ENCODE measurements around the gene STRAP.
"Not testable (repeated sequence)": the region's sequence is repeated elsewhere in the genome, so short reads cannot be mapped to it uniquely, and the experiment has no call there.

Gene STRAP

DNA sequence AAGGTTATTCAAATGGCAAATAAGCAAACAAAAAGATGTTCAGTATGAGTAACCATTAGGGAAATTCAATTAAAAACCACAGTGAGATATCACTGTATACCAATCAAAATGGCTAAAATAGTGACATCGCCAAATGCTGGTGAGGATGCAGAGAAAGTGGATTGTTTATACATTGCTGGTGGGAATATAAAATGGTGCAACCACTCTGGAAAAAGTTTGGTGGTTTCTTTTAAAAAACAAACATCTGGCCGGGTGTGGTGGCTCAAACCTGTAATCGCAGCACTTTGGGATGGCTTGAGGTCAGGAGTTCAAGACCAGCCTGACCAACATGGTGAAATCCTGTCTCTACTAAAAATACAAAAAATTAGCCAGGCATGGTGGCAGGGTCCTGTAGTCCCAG lies 14.0 kb upstream of the STRAP start:
- DNase-seq (ENCODE audit: insufficient read length, low spot score): no peak
- no peak for FAIRE-seq

GRCh38 chr12:15873556-15873955 lies 8.6 kb upstream of the STRAP start:
- no peak for FAIRE-seq

DNA sequence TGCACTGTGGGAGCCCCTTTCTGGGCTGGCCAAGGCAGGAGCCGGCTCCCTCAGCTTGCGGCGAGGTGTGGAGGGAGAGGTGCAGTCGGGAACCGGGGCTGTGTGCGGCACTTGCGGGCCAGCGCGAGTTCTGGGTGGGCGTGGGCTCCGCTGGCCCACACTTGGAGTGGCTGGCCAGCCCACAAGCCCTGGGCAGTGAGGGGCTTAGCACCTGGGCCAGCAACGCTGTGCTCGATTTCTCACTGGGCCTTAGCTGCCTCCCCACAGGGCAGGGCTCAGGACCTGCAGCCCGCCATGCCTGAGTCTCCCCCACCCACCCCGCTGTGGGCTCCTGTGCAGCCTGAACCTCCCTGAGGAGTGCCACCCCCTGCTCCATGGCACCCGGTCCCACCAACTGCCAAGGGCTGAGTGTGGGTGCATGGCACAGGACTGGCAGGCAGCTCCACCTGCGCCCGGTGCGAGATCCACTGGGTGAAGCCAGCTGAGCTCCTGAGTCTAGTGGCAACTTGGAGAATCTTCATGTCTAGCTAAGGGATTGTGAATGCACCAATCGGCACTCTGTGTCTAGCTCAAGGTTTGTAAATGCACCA lies 7.5 kb upstream of the STRAP start:
- DNase-seq (ENCODE audit: insufficient read length, low spot score): not testable (repeated sequence)

More at GRCh38 chr12:15873556-15873955, 8.6 kb upstream of the STRAP start:
- no peak for DNase-seq (ENCODE audit: insufficient read length, low spot score)

DNA sequence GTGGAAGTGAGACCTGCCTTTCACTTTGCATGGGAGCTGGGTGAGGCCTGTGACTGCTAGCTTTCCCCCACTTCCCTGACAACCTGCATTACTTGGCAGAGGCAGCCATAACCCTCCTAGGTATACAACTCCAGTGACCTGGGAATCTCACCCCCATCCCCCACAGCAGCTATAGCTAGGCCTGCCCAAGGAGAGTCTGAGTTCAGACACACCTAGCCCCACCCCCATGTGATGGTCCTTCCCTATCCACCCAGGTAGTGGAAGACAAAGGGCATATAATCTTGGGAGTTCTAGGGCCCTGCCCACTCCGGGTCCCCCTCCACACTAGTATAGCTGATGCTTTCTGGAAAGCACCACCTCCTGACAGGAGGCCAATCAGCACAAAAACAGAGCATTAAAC lies 6.3 kb upstream of the STRAP start:
- FAIRE-seq: no peak
- DNase-seq (ENCODE audit: insufficient read length, low spot score): no peak

More for the DNA sequence above, 7.5 kb upstream of the STRAP start:
- FAIRE-seq: not testable (repeated sequence)

GRCh38 chr12:15879413-15879812 lies 2.8 kb upstream of the STRAP start:
- FAIRE-seq: no peak
- DNase-seq (ENCODE audit: insufficient read length, low spot score): no peak

GRCh38 chr12:15880721-15881120 lies 1.5 kb upstream of the STRAP start:
- FAIRE-seq (no peak), DNase-seq (ENCODE audit: insufficient read length, low spot score) (no peak)

- no peak for DNase-seq (ENCODE audit: insufficient read length, low spot score)
- no peak for FAIRE-seq
These were observed 1.3 kb downstream of the STRAP start for GRCh38 chr12:15883536-15883935.

DNA sequence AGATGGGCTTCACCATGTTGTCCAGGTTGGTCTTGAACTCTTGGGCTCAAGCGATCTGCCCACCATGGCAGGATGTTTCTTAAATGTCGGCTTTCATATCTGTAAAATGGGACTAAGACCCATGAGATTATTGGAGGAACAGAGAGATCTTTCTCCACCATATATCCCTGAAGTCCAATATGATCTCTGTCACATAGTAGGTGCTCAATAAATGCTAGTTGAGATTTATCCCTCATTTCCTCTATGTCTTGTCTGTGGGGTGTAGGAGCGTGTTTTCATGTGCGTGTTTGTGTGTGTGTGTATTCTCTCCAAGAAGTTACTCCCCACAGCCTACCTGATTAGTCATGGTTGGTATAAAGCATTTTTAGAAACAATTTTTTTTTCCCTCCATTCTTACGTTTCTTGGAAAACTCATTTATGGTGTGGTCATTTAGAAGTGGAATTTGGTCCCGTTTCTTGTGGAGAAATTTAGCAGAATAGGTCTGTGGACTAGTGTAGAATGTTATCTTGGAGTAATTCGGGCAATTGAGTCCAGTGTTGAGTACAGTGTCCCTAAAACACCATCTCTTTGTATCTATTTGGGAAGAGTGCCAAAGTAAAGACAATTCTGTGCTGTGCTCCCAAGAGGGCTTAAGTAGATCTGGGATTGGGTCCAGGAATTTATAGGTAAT lies 4.3 kb downstream of the STRAP start:
- DNase-seq (ENCODE audit: insufficient read length, low spot score): no peak
- FAIRE-seq: no peak

DNA sequence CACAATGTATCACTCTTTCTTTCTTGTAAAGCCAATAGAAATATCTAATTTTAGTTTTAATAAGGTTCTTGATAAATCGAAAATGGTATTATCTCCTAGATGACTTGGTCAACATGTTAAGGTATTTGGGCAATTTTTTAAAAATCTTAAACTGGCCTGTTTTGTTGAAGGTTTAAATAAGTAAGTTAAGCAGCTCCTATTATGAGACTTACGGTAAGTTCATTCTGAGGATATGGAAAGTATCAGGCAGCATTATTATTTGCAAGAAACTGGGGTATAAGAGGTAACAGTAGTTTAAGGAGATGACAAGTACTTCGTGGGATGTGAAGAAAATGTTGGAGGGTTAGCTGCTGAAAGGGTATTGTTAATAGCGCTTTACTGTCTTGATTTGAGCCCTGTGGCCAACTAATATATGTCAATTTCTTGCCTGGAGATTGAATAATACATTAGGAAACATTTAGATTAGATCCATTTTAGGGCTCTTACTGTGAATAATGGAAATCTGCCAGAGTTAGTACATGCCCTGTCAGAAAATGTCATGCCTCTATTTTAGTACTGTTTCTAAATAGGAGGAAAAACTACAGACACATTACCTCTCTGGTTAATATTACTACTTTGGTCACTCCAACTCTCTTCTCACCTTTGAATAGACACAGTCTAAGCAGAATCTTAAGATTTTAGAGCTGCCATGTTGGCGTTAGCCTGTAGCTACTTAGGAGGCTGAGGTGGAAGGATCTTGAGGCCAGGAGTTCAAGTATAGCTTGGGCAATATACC lies 5.0 kb downstream of the STRAP start:
- DNase-seq (ENCODE audit: insufficient read length, low spot score) (no peak), FAIRE-seq (no peak)

- DNase-seq (ENCODE audit: insufficient read length, low spot score) (no peak), FAIRE-seq (no peak)
These were observed 10.6 kb downstream of the STRAP start for GRCh38 chr12:15892645-15893259.

DNA sequence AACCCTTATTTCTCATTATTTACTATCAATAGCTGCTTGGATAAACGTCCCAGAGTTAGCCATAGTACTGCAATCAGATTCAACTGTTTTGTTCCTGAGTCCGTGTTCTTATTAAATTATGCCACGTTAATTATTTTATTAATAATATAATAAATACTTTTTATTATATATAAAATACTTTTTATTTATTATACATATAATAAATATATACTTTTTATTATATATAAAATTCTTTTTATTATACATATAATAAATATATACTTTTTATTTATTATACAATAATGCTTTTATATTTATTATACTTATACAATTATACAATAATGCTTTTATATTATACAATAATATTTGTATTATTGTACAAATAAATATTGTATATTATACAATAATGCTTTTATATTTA lies 11.1 kb downstream of the STRAP start:
- FAIRE-seq (no peak), DNase-seq (ENCODE audit: insufficient read length, low spot score) (no peak)

DNA sequence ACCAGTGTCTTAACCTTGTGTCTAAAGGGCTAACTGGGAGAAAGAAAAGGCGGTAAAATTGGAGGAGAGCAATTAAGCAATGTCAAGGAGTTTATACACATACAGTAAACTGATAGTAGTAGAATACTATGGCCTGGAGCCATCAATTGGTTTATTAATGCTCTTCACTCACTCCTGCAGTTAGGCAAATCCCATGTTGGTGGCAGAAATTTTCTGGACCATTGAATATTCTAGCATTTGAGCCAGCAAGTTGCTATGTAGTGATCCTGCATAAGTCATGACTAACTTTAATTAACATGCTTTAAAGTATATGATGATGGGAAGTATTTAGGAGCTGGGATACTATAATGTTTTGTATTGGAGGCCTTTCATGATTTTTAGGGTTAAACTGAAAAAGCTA lies 14.7 kb downstream of the STRAP start:
- FAIRE-seq (no peak), DNase-seq (ENCODE audit: insufficient read length, low spot score) (no peak)

DNA sequence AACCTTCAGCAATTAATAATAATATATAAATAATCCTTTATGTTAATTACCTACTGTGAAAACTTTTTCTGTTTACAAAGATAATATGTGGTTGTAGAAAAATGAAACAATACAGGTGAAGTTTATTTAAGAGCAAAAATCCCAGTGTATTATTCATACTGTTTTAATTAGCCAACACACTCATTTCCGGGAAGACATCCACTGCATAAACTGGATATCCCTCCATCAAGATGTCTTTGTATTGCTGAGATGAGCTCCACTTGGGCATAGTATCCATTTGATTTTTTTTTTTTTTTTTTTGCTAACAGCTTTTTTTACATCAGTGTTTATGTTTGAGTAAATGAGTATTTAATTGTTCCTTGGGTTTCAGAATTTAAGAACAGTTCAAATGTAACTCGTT lies 15.2 kb downstream of the STRAP start:
- DNase-seq (ENCODE audit: insufficient read length, low spot score): no peak
- FAIRE-seq: no peak

DNA sequence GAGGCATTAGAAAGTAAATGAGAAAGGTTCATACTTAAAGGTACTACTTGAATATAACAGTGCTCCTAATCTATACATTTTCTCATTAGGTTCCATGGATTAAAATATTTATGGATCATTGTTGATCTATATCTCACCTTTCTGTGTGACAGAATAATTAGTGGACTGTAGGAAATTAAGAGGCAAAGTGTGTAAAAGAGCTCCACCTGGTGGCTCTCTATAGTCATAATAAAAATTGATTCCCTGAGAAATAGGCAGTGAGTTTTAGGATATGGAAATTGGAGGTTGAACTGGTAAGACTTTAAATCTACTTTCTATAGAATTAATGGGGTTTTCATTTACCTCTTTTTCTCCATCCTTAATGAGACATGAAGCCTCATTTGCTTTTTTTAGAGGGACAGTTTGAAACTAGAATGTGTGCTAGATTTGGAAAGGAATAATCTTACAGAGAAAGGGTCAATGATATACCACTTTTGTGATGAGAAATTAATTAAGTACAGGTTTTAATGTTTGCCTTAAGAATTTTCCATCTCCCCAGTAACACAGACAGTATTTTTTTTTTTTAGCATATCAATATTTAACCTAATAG lies 17.2 kb downstream of the STRAP start:
- no peak for DNase-seq (ENCODE audit: insufficient read length, low spot score)
- no peak for FAIRE-seq

- FAIRE-seq (no peak), DNase-seq (ENCODE audit: insufficient read length, low spot score) (no peak)
These were observed 22.3 kb downstream of the STRAP start for GRCh38 chr12:15904378-15904920.

DNA sequence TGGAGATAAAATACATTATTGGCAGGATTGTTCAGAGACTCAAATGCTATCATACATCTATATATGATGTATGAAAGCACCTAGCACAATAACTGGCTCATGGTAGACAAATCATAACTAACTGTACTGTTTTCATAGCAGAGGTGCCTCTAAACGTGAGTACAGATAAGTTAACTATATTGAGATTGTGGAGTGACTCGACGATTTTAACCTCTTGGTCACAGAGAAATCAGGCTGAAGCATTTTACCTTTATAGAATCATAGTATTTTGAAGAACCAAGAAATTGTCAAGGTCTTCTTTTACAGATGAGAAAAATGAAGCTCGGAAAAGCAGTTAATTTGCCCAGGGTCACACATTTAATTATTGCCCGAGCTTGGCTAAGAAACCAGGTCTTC lies 28.3 kb downstream of the STRAP start:
- DNase-seq (ENCODE audit: insufficient read length, low spot score): no peak

DNA sequence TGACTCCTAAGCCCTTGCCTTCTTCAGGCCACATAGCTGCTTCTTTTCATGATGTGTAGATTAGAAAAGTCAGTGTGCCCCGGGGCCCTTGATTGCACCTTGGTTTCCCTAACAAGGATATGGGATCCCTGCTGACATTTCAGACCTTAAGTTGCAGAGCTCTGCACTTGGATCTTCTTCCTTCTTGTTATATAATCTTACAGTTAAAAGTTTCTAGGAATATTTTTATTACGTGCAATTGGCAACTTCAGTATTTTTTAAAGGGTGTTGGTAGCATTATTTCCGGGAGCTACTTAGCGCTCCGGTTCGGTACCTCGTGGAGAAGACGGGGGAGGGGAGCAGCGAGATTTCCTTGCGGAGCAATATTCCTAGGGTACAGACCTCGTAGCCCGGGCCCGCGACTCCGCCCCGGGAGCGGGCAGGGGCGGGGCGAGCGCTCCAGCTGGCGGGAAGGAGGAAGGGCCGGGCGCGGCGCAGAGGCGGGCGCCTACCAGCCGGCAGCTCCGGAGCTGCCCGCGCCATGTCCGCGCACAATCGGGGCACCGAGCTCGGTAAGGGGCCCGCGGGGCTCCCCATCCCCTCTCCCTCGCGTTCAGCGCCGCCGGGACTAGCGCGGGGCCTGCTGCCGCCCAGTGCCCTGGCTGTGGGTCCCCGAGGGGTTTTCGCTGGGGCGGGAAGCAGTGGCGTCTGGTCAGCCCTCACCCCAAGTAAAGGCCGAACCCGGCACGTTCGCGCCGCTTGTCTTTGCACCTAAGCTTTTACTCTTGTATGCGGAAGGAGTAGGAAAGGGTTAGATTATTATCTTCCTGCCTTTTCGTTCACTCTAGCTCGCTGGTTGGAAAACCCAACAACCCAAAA lies 28.9 kb downstream of the STRAP start, which contains the start of gene DERA:
DERA (plus strand) TSS at position 469 of the 858 bp plus-strand sequence; CDS start at position 521, 52 bp downstream.
- DNase-seq (ENCODE audit: insufficient read length, low spot score) (peak; percentile 53), FAIRE-seq (no peak)

More for the DNA sequence above, 28.3 kb downstream of the STRAP start:
- FAIRE-seq: no peak

GRCh38 chr12:15911931-15912330 lies 29.7 kb downstream of the STRAP start:
- FAIRE-seq; DNase-seq (ENCODE audit: insufficient read length, low spot score): not testable (repeated sequence)

DNA sequence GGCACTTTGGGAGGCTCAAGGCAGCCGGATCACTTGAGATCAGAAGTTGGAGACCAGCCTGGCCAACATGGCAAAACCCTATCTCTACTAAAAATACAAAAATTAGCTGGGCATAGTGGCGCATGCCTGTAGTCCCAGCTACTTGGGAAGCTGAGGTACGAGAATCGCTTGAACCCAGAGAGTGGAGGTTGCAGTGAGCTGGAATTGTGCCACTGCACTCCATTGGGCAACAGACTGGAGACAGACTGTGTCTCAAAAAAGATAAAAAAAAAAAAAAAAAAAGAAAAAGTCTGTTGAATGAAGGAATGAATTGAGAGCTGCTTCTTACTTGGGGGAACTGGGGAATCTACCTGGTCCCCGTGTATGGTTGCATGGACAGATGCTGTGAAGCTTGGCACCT lies 31.9 kb downstream of the STRAP start:
- not testable (repeated sequence) for FAIRE-seq

DNA sequence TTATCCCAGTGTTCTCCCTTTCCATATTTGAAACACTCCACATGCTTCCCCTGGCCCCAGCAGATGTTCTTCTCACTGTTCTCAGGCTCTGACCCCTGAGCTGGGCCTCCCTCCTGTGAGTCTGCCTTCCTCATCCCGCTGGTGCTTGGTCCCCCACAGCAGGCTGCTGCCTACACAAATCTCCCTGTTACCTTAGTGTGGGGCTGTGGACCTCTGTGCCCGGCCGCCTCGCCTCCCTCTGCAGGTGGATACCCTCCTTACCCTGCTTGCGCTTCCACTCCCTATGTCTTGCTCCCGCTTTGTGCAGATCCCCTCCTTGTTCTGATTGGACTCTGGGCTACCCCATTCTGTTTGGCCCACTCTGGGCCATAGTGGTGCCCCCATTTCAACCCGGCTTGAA lies 35.9 kb downstream of the STRAP start:
- DNase-seq (ENCODE audit: insufficient read length, low spot score): no peak
- FAIRE-seq: no peak

More for the DNA sequence above, 31.9 kb downstream of the STRAP start:
- not testable (repeated sequence) for DNase-seq (ENCODE audit: insufficient read length, low spot score)
